ENCODE measurements around the gene BTK.

DNA sequence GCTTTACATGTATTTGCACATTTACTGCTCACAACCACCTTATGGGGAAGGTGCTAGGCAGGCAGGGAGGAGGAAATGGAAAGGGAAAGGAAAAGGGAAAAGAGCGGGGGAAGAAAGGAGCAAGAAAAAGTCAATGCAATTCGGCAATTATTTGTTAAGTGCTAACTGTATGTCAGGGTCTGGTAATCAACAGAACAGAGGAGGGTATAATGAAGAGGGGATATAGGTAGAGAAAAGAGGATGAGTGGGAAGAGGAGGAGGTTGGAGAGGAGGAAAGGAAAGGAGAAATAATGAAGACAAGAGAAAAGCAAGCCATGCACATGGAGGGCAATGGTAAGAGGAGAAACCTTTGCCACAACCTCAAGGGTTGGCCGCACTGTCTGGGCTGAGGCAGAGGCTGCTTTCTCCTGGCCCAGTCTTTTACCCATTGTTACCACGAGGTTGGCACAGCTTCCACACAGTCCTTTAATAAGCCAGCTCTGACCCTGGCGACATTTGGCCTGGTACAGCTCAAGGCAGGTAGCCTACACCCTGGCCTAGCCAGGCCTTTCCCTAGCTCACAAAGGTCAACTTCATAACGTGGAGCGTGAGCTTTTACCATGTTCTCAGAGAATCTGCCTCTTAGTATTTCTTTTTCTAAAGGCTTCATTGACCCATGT, 836 bp downstream of the BTK start:
- TF ChIP-seq CTCF (IDR thresholded peaks at IDR 0.05; ENCODE audit: low read depth, low read length) (no peak), EZH2phosphoT487 (IDR thresholded peaks at IDR 0.05; ENCODE audit: low read depth) (no peak)

Data from OCI-LY3 (cell line).